GM18502 (cell line): ENCODE results near the gene PLEKHN1.

Experiments
- ATAC-seq: cut with Tn5 transposase; IDR thresholded peaks from one replicate; pipeline ENCODE4 v1.9.1; 2021; ENCODE audit warnings: mild to moderate bottlenecking; ENCODE audit not compliant: unreplicated experiment, poor library complexity

PLEKHN1 gene

DNA sequence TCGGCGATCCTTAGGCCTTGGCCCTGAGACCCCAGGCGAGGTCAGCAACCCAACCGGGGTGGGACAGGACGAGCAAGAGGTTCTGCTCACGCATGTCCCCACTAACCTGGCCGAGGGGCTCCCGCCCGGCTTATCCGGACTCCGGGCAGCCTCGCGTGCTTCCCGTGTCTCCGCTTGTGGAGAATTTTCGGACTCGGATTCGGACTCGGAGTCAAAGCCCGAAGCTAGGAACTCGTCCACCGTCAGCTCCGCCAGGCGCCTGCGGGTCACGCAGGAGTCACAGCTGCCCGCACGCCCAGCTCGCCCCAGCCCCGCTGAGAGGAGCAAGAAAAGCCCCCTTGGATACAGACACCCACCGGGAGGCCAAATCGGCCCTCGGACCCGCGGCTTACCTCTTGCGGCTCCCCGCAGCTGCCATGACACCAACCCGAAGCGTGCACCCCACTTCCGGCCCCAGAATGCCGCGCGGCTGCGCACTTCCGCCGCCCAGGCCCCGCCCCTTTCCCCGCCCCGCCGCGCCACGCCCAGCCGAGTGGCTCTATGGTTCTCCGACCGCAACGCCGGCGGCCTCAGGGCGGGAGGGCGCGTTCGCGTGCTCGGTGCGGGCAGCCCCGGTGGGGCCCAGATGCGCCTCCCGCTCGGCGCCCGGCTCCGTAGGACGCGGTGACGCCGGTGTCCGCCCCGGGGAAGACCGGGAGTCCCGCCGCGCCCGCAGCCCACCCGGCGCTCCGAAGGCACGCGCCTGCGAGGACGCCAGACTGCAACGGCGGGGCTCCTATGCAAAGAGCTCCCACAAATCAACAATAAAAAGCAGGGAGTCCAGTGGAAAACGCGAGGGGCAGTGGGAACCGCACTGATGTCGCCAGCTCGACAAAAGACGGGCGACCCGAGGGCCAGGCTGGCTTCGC, 7.2 kb upstream of the PLEKHN1 start, which contains the start of gene NOC2L:
Gene NOC2L (minus strand): TSS at position 434 of the 908 bp plus-strand sequence. CDS start 16 bp downstream, at position 418.
- ATAC-seq: peak; percentile 78

DNA sequence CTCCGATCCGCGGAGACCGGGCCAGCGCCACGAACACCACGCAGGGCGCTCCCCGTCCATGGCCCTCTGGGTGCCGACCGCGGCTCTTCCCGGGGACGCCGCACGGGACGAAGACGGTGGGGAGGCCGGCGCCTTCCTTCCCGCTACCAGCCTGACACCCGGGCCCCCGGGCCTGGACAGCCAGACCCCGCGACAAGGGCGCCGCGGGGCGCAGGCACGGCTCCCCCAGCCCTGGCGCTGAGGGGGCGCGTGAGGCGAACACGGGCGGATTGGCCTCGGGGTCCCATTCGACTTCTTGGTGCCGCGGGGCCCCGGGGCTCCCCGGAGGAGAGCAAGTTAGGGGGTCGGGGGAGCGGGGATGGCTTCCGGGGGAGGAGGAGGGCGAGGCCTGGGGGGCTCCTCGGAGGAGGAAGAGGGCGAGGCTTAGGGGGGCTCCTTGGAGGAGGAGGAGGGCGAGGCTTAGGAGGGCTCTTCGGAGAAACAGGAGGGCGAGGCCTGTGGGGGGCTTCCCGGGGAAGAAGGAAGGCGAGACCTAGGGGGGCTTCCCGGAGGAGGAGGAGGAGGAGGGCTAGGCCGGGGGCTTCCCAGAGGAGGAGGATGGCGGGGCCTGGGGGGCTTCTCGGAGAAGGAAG, 6.4 kb upstream of the PLEKHN1 start:
- no peak for ATAC-seq

DNA sequence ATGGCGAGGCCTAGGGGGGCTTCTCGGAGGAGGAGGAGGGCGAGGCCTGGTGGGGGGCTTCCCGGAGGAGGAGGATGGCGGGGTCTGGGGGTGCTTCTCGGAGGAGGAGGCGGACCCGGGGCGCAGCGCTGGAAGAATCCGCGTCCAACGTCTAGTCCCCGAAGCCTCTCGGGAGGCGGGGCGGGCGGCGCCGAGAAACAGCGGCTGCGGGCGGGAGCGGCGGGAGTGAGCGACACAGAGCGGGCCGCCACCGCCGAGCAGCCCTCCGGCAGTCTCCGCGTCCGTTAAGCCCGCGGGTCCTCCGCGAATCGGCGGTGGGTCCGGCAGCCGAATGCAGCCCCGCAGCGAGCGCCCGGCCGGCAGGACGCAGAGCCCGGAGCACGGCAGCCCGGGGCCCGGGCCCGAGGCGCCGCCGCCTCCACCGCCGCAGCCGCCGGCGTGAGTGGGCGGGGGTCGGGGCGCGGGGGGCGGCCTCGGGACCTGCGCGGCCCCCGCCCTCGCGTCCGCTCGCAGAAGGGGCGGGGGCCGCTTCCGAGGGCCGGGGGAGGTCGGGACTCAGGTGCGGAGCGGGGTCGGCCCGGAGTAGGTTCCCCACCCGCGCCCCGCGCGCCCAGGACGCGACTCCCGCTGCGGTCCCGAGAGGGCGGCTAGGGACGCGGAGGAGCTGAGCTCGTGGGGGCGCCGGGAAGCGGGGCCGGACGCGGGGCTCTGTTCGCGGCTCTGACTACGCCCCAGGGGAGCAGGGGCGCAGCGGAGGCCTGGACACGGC, 5.7 kb upstream of the PLEKHN1 start, which contains the start of gene KLHL17:
Gene KLHL17 (plus strand): TSS at position 222 of the 769 bp plus-strand sequence. CDS start 110 bp downstream, at position 332.
- peak; percentile 50 for ATAC-seq

DNA sequence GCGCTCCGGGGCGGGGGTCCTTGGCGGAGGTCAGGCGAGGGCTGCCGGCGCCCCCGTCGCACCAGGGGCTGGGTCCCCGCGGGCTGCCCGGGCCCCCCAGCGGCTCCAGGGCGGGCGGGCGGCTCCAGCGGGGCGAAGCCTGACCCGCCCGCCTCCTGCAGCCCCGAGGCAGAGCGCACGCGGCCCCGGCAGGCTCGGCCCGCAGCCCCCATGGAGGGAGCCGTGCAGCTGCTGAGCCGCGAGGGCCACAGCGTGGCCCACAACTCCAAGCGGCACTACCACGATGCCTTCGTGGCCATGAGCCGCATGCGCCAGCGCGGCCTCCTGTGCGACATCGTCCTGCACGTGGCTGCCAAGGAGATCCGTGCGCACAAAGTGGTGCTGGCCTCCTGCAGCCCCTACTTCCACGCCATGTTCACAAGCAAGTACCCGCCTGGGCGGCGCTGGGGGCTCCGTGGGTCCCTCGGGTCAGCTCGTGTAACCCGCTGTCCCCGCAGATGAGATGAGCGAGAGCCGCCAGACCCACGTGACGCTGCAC, 5.1 kb upstream of the PLEKHN1 start:
- no peak for ATAC-seq

DNA sequence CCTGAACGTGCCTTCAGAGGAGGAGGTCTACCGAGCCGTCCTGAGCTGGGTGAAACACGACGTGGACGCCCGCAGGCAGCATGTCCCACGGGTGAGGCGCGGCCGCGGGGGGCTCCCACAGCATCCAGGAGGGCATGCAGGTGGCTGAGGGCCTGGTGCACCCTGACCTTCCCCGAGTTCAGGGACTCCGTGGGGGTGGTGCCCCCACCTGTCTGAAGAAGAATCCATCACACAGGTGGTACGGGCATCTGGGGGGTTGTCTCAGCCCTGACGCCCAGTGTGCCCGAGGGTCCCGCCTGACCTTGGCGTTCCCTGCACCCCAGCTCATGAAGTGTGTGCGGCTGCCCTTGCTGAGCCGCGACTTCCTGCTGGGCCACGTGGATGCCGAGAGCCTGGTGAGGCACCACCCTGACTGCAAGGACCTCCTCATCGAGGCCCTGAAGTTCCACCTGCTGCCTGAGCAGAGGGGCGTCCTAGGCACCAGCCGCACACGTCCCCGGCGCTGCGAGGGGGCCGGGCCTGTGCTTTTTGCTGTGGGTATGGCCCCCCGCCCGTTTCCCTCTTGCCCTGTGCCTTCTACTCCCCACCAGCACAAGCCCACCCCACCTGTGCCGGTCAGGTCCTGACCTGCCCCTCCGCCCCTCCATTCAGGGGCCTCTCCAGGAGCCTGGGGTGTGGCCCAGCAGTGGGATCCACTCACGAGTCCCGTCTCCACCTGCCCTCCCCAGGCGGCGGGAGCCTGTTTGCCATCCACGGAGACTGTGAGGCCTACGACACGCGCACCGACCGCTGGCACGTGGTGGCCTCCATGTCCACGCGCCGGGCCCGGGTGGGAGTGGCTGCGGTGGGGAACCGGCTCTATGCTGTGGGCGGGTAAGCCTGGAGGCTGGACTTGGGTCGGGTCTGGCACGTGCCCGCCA, 3.6 kb upstream of the PLEKHN1 start:
- no peak for ATAC-seq

DNA sequence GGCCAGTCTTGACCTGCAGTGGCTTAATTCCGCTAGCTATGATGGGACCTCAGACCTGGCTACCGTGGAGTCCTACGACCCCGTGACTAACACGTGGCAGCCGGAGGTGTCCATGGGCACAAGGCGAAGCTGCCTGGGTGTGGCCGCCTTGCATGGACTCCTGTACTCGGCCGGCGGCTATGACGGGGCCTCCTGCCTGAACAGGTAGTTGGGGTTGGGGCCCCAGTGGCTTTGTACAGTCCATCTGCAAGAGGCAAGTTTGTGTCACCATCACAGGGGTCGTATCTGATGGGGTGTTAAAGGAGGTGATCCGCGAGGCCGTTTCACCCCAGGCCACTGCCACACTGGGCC, 3.0 kb upstream of the PLEKHN1 start:
- ATAC-seq: no peak

DNA sequence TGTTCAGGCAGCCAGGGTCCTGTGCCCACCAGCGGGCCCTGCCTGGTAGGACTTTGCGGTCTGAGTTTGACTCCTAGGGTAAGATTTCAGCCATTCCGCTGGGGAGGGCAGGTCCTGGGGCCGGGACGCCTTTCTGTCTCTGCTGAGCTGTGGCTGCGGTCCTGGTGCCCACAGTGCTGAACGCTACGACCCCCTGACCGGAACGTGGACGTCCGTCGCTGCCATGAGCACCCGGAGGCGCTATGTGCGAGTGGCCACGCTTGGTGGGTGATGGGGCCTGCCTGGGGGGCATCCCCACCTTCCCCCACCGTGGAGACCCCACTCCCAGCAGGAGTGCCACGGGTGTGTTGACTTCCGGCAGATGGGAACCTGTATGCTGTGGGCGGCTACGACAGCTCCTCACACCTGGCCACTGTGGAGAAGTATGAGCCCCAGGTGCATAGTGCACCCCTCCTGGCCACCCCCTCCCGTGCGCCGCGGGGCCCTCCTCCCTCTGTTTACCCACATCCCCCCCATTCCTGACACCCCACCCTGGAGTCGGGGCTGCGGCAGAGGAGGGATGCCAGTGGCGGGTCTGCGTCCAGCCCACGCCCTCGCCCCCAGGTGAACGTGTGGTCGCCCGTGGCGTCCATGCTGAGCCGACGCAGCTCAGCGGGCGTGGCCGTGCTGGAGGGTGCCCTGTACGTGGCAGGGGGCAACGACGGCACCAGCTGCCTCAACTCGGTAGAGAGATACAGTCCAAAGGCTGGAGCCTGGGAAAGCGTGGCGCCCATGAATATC, 2.3 kb upstream of the PLEKHN1 start:
- ATAC-seq: no peak

DNA sequence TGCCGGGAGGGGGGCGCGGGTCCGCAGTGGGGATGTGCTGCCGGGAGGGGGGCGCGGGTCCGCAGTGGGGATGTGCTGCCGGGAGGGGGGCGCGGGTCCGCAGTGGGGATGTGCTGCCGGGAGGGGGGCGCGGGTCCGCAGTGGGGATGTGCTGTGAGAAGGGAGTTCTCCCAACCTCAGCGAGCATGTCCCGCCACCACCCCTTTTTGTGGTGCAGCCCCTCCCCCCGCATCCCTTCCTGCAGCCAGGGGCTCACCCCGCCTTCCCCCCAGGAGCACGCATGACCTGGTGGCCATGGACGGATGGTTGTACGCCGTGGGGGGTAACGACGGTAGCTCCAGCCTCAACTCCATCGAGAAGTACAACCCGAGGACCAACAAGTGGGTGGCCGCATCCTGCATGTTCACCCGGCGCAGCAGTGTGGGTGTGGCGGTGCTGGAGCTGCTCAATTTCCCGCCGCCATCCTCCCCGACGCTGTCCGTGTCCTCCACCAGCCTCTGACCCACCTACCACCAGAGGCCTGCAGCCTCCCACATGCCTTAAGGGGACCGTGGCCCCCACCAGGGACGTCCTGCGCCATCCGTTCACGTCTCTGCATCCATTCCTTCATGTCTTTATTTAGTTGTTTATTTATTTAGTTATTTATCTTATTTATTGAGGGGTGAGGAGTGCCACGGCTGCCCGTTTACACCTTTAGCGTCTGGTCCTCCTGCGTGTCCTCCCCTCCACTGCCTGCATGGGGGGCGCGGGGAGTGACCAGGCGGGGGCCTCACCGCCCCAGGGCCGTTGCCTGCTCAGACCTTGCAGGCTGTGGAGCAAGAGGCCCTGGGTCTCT, 1.4 kb upstream of the PLEKHN1 start:
- ATAC-seq: no peak

DNA sequence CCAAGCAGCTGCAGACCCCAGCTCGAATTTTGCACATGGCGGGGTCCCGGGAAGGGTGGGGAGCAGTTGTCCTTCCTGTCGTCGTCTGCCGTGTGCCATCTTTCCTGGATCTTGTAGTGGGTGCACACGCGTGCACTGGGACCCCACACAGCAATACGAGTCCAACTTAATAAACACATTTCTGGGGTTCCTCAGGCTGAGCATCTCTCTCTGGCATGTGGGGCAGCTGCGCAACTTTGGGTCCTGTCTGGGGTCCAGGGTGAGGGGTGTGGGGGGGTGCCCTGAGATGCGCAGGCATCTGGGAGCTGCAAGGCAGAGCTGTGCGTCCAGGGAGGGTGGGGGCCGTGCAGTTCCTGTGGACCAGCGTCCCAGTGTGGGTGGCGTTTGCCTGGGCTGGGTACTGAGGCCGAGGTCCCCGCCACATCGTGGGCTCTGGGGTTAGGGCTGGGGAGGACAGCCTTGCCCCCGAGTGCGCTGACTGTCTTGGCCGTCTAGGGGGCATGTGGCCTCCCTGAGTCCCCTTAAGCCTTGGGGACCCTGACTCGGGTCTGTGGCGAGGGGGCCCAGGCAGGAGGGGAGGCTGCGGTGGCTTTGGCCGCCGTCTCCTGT, 652 bp upstream of the PLEKHN1 start:
- peak; percentile 3 for ATAC-seq

DNA sequence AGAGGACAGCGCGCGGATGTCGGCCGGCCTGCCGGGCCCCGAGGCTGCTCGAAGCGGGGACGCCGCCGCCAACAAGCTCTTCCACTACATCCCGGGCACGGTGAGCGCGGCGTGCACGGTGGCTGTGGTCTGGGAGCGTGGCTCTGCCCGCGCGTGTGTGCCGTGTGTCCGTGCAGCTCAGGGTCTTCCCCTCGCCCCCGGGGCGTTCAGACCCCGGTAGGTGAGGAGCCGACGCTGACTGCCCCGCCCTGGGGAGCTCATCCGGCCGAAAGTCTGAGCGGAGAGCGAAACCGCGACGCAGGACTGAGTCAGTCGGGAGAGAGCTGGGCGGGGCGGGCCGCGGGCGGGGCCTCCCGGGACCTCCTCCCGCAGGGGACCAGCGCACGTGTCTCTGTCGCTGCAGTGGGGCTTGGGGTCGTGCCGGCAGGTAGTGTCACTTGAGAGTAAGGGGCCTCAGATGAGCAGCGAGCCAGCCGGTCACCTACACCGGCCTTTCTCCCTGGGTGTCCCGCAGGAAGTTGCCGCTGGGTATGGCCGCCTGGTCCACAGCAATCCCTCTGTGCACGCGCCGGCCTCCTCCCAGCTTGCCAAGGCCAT, 520 bp downstream of the PLEKHN1 start:
- peak; percentile 70 for ATAC-seq

DNA sequence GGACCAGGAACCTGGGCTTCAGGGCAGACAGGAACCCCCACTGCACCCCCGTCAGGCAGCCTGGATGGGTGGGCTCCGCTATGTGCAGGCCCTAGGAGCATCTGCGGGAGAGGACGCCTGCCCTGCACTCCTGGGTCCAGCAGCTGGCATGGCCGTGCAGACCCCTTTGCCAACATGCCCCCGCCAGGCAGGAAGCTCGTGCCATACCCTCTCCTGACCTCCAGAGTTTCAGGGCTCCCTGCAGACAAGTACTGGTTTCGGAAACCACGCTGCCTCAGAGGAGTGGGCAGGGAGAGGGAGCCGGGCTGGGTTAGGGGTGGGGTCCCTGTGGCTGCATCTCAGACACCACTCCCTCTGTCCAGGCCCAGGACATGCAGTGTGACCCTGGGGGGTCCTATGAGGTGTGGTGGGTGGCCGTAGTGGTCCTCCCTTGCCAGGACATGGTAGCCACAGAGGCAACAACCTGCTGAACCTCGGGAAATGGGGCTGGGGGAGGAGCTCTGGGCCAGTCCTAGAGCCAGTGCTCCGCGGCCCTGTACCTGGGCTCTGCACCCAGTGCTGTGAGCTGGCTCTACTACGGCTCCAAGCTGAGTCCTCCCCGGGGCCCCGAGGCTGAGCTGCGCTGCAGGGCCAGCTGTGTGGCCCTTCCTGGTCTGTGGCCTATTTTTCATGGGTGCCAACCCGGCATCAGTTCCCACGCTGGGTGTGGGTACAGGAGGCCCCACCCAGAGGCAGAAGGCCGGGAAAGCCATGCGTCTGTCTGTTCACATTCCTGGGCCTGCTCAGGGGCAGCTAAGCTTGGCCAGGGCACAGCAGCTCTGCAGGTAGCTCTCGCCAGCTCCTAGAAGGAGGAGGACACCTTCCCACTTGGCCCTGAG, 1.4 kb downstream of the PLEKHN1 start:
- ATAC-seq: no peak

DNA sequence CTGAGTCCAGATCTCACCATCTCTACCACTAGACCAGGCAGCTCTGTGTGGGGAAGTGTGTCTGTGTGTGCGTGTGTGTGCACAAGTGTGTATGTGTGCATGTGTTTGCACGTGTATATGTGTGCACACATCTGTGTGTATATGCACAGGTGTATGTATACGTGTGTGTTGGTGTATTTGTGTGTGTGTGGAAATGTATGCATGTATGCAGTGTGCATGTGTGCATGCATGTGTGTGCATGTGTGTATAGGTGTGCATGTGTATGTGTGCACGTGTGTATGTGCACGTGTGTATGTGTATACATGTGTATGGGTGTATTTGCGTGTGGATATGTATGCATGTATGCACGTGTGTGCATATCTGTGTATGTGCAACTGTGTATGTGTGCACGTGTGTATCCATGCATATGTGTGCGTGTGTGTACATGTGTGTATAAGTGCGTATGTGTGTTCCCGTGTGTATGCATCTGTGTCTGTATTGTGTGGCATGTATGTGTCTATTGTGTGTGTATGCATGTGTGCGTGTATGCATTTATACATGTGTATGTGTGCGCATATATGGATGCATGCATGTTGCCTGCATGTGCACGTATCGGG, 3.1 kb downstream of the PLEKHN1 start:
- ATAC-seq: no peak

DNA sequence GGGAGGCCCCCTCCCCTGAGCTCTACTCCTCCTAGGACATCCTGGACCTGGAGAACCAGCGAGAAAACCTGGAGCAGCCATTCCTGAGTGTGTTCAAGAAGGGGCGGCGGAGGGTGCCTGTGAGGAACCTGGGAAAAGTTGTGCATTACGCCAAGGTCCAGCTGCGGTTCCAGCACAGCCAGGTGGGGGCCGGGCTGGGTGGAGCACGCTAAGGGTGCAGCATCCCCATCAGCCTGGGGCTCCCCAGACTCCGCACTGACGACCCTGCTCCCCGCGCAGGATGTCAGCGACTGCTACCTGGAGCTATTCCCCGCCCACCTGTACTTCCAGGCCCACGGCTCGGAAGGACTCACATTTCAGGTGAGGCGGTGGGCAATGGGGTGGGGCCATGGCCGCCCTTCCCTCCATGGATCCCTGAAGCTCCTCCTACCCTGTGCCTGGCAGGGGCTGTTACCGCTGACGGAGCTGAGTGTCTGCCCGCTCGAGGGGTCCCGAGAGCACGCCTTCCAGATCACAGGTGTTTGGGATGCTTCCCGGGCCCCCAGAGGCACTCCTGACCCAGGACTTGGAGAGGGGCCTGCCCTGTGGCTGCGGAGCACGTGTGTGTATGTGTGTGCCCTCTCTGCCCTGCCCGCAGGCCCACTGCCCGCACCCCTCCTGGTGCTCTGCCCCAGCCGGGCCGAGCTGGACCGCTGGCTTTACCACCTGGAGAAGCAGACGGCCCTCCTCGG, 4.1 kb downstream of the PLEKHN1 start:
- ATAC-seq: no peak

DNA sequence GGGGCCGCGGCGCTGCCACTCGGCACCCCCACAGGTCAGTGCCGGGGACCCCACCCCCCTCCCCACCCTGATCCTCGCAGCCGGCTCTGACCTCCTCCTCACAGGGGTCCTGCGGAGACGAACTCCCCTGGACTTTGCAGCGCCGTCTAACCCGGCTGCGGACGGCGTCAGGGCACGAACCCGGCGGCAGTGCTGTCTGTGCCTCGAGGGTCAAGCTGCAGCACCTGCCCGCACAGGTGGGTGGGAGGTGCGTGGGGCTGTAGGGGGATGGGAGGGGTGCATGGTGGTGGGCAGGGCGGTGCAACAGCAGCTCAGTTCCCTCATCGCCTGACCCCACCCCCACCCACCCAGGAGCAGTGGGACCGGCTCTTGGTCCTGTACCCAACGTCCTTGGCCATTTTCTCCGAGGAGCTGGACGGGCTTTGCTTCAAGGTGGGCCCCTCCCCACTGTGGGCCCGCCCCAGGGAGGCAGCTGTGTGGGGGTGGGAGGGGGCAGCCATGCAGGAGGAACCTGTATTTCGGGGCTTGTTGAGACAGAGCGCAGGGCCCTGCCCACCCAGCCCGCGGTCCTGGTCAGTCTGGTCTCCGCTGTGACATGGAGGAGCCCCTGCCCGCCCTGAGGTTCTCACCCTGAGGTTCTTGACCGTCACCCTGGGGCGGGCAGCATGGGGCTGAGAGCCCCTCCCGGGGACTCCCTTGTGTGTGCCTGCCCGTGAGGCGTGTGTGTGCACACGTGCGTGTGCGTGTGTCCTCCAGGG, 4.9 kb downstream of the PLEKHN1 start:
- ATAC-seq: no peak
